Tibial artery (tissue), 4 donors: Measurements from ENCODE around the gene GPHB5.

ENCODE experiments used
- DNase-seq, 2 donors: peaks; one replicate each; pipeline ENCODE4 v3.0.0-alpha.2; 2019
- H3K27ac ChIP-seq, 2 donors: fragments of 200-600 bp; sonication (generic) in 1 of 2; 1 replicate in 1 of 2; 2 replicates in 1 of 2; pipeline ENCODE4 v1.5.1; 2018 to 2019; ENCODE audit warnings: mild to moderate bottlenecking in 1 of 2
- H3K27me3 ChIP-seq, 2 donors: fragments of 200-600 bp; sonication (generic) in 1 of 2; one replicate each; pipeline versions ENCODE4 v1.5.1 to v1.6.0; 2016 to 2019
- H3K36me3 ChIP-seq, 3 donors: fragments of 200-600 bp; sonication (generic) in 2 of 3; one replicate each; pipeline ENCODE4 v1.5.1; 2016 to 2019; ENCODE audit warnings: mild to moderate bottlenecking in 2 of 3
- H3K4me1 ChIP-seq, 4 donors: fragments of 200-600 bp; sonication (generic) in 2 of 4; 1 replicate in 3 of 4; 2 replicates in 1 of 4; pipeline ENCODE4 v1.5.1; 2016 to 2019
- H3K4me3 ChIP-seq, 2 donors: fragments of 200-600 bp; sonication (generic) in 1 of 2; 1 replicate in 1 of 2; 2 replicates in 1 of 2; pipeline ENCODE4 v1.5.1; 2018 to 2019; ENCODE audit warnings: mild to moderate bottlenecking in 2 of 2
- H3K9me3 ChIP-seq, 3 donors: fragments of 200-600 bp; sonication (generic) in 1 of 3; one replicate each; pipeline ENCODE4 v1.5.1; 2016 to 2019
- CTCF ChIP-seq, 2 experiments: fragments of 200-600 bp in 1 of 2; fragments of 450-650 bp in 1 of 2; IDR thresholded peaks; one replicate each; pipeline ENCODE4 v1.5.1; 2017 to 2019; ENCODE audit warnings: antibody characterized with exemption in 2 of 2, mild to moderate bottlenecking in 1 of 2, moderate library complexity in 1 of 2
- intact Hi-C: fragments of 100-400 bp; cut with DNase I; formaldehyde crosslinking; loops from one replicate; pipeline ENCODE4 v1.15.0; 2023; ENCODE audit warnings: low total_unique reads

Gene GPHB5

DNA sequence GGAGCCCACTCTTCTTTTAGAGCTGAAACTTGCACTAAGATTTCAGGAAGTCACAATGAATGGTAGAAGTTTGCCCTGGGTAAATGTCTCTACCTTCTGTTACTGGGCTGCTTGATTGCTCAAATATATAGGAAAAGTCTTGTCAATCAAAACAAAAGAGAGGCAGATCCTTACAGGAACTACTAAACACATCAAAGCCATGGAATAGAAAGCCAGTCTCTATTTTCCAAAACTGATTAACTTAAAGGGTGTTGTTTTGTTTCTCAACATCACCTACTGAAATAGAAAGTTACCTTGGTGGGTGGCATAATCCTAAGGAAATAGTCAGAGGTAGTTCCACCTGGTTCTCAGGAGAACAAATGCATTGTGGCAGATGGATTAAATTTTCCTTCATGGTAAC lies at the start of gene GPHB5:
GPHB5 (minus strand) TSS at position 101 of the 400 bp plus-strand sequence. CDS start 1,086 bp downstream, outside the sequence.
- intact Hi-C loops: no loop called here

GRCh38 chr14:63367742-63368364 lies 49.1 kb upstream of the GPHB5 start:
- intact Hi-C loops: no loop called here
- no peak for TF ChIP-seq CTCF (IDR thresholded peaks at IDR 0.05)
- no peak for DNase-seq
- Histone ChIP-seq H3K9me3 (peaks cover 0 to 3% (median 0%) of the 10 kb centered on the region in 3 donors), H3K27ac (no peak overlapping the region), H3K36me3 (peaks cover 0 to 9% (median 4%) of the 10 kb centered on the region in 3 donors), H3K27me3 (no peaks in the 10 kb centered on the region), H3K4me3 (no peak overlapping the region), H3K4me1 (no peaks in the 10 kb centered on the region)

More for the DNA sequence above, at the start of gene GPHB5:
- no peak within 1 kb of the TSS for H3K27ac ChIP-seq
- no peaks in the 10 kb centered on the region for H3K36me3 ChIP-seq
- no peak within 1 kb of the TSS for H3K4me3 ChIP-seq
- no peak for TF ChIP-seq CTCF (IDR thresholded peaks at IDR 0.05)
- H3K27me3 ChIP-seq: no peaks in the 10 kb centered on the region
- H3K4me1 ChIP-seq: no peaks in the 10 kb centered on the region
- no peak for DNase-seq
- H3K9me3 ChIP-seq: no peaks in the 10 kb centered on the region

GRCh38 chr14:63362389-63362819 lies 43.7 kb upstream of the GPHB5 start:
- Histone ChIP-seq H3K27me3 (no peaks in the 10 kb centered on the region), H3K36me3 (no peaks in the 10 kb centered on the region), H3K27ac (no peak overlapping the region), H3K4me1 (no peaks in the 10 kb centered on the region), H3K9me3 (peaks cover 0 to 3% (median 0%) of the 10 kb centered on the region in 3 donors), H3K4me3 (no peak overlapping the region)
- intact Hi-C loops: no loop called here
- no peak for DNase-seq
- no peak for TF ChIP-seq CTCF (IDR thresholded peaks at IDR 0.05)

- peaks cover 0 to 3% (median 0%) of the 10 kb centered on the region in 3 donors for H3K9me3 ChIP-seq
- H3K27ac ChIP-seq: no peak overlapping the region
- no peaks in the 10 kb centered on the region for H3K36me3 ChIP-seq
- no peaks in the 10 kb centered on the region for H3K27me3 ChIP-seq
- no peaks in the 10 kb centered on the region for H3K4me1 ChIP-seq
- no peak for DNase-seq
- TF ChIP-seq CTCF (IDR thresholded peaks at IDR 0.05): no peak
- no peak overlapping the region for H3K4me3 ChIP-seq
- intact Hi-C loops: no loop called here
Measured at GRCh38 chr14:63361790-63362189, 43.1 kb upstream of the GPHB5 start.

DNA sequence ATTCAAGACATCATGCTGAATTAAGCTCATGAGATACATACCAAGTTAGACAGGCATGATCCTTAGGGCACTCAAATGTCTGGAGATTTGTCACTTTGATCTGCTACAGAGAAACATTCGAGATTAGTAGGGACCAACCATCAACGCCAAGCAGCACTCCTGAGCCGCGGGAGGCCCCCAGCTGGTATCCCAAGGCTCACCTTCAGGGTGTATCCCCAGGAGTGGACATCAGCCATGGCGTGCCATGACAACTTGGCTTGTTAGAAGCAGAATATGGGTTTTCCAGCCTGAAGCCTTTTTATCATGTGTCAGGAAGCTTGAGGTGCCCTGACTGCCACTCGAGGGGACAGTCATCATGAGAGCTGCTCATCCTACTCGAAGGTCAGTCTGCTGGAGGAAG lies 39.1 kb upstream of the GPHB5 start:
- Histone ChIP-seq H3K4me1 (no peaks in the 10 kb centered on the region), H3K9me3 (no peaks in the 10 kb centered on the region), H3K27ac (no peak overlapping the region), H3K36me3 (no peaks in the 10 kb centered on the region), H3K27me3 (no peaks in the 10 kb centered on the region), H3K4me3 (no peak overlapping the region)
- no peak for TF ChIP-seq CTCF (IDR thresholded peaks at IDR 0.05)
- DNase-seq: no peak
- intact Hi-C loops: no loop called here
